WERI-Rb-1 (cell line): ENCODE results near the gene UBE2D3.

ENCODE experiments used
- DNase-seq: peaks from one replicate; pipeline ENCODE4 v3.0.0-alpha.2; 2020
- H3K27ac ChIP-seq: fragments of 250-450 bp; sonication (Bioruptor Pico); 2 replicates; pipeline ENCODE4 v1.5.1; 2020; ENCODE audit warnings: mild to moderate bottlenecking, moderate library complexity
- H3K27me3 ChIP-seq: fragments of 250-450 bp; sonication (Bioruptor Pico); 2 replicates; pipeline ENCODE4 v1.5.1; 2021; ENCODE audit warnings: mild to moderate bottlenecking, low read depth, moderate library complexity; ENCODE audit not compliant: insufficient read depth, severe bottlenecking
- H3K36me3 ChIP-seq: fragments of 250-450 bp; sonication (Bioruptor Pico); 2 replicates; pipeline ENCODE4 v1.5.1; 2020; ENCODE audit warnings: mild to moderate bottlenecking, moderate library complexity
- H3K4me3 ChIP-seq: 2 replicates; pipeline ENCODE4 v1.5.1; 2011; ENCODE audit warnings: low read depth, mild to moderate bottlenecking, control low read depth, low read length
- H3K9me3 ChIP-seq: fragments of 250-450 bp; sonication (Bioruptor Pico); 2 replicates; pipeline ENCODE4 v1.5.1; 2021; ENCODE audit warnings: mild to moderate bottlenecking, moderate library complexity; ENCODE audit not compliant: severe bottlenecking
- CTCF ChIP-seq: IDR thresholded peaks from 2 replicates; pipeline ENCODE4 v1.5.1; 2011; ENCODE audit warnings: low read depth, mild to moderate bottlenecking, control low read depth, inconsistent platforms, low read length

UBE2D3 gene

GRCh38 chr4:102850370-102850769 is 23.0 kb upstream of the UBE2D3 start:
- Histone ChIP-seq H3K36me3 (no peaks in the 10 kb centered on the region), H3K27me3 (no peaks in the 10 kb centered on the region), H3K4me3 (no peak overlapping the region), H3K9me3 (no peaks in the 10 kb centered on the region), H3K27ac (no peak overlapping the region)
- DNase-seq, result no peak
- no peak for TF ChIP-seq CTCF

GRCh38 chr4:102849579-102850104 is 22.3 kb upstream of the UBE2D3 start:
- H3K27ac ChIP-seq, result no peak overlapping the region
- TF ChIP-seq CTCF, result no peak
- no peak overlapping the region for H3K4me3 ChIP-seq
- no peak for DNase-seq
- no peaks in the 10 kb centered on the region for H3K27me3 ChIP-seq
- H3K9me3 ChIP-seq, result no peaks in the 10 kb centered on the region
- H3K36me3 ChIP-seq, result no peaks in the 10 kb centered on the region

GRCh38 chr4:102847687-102848086 is 20.3 kb upstream of the UBE2D3 start:
- TF ChIP-seq CTCF, result no peak

GRCh38 chr4:102843938-102844337 is 16.6 kb upstream of the UBE2D3 start:
- H3K36me3 ChIP-seq, result peaks cover 4% of the 10 kb centered on the region; the same call in 1 of the 2 replicates
- no peak overlapping the region for H3K27ac ChIP-seq
- no peak for DNase-seq
- TF ChIP-seq CTCF, result no peak
- H3K9me3 ChIP-seq, result no peaks in the 10 kb centered on the region
- H3K4me3 ChIP-seq, result no peak overlapping the region
- H3K27me3 ChIP-seq, result no peaks in the 10 kb centered on the region

More at GRCh38 chr4:102847687-102848086, 20.3 kb upstream of the UBE2D3 start:
- Histone ChIP-seq H3K27me3 (no peaks in the 10 kb centered on the region), H3K9me3 (no peaks in the 10 kb centered on the region), H3K27ac (no peak overlapping the region), H3K36me3 (no peaks in the 10 kb centered on the region), H3K4me3 (no peak overlapping the region)
- DNase-seq, result no peak

- H3K27me3 ChIP-seq, result no peaks in the 10 kb centered on the region
- no peak for DNase-seq
- no peak overlapping the region for H3K27ac ChIP-seq
- no peak for TF ChIP-seq CTCF
- H3K9me3 ChIP-seq, result no peaks in the 10 kb centered on the region
- peaks cover 4% of the 10 kb centered on the region; the same call in 1 of the 2 replicates for H3K36me3 ChIP-seq
- H3K4me3 ChIP-seq, result no peak overlapping the region
These were observed 15.9 kb upstream of the UBE2D3 start for GRCh38 chr4:102843273-102843672.

- Histone ChIP-seq H3K9me3 (no peaks in the 10 kb centered on the region), H3K4me3 (no peak overlapping the region), H3K36me3 (peaks cover 4% of the 10 kb centered on the region; the same call in 1 of the 2 replicates), H3K27me3 (no peaks in the 10 kb centered on the region), H3K27ac (no peak overlapping the region)
- DNase-seq, result no peak
- TF ChIP-seq CTCF, result no peak
These were observed 15.0 kb upstream of the UBE2D3 start for GRCh38 chr4:102842367-102842766.
